HUES48 (cell line): Measurements from ENCODE around the gene PPIL6.
"Not testable (repeated sequence)": the region's sequence is repeated elsewhere in the genome, so short reads cannot be mapped to it uniquely, and the experiment has no call there.

ENCODE experiments used
- H3K27ac ChIP-seq: one replicate; pipeline ENCODE4 v1.7.0; 2013; ENCODE audit warnings: low read depth, low read length, inconsistent platforms
- H3K27me3 ChIP-seq: 2 replicates; pipeline ENCODE4 v1.6.1; 2013; ENCODE audit warnings: mild to moderate bottlenecking, low read length; ENCODE audit not compliant: control insufficient read depth, insufficient read depth
- H3K36me3 ChIP-seq: 2 replicates; pipeline ENCODE4 v1.6.1; 2013; ENCODE audit warnings: low read length; ENCODE audit not compliant: control insufficient read depth, insufficient read depth
- H3K4me1 ChIP-seq: 2 replicates; pipeline ENCODE4 v1.6.1; 2013; ENCODE audit warnings: mild to moderate bottlenecking, low read length; ENCODE audit not compliant: control insufficient read depth, insufficient read depth
- H3K4me3 ChIP-seq: 2 replicates; pipeline ENCODE4 v1.5.1; 2013; ENCODE audit warnings: mild to moderate bottlenecking, low read depth, low read length
- H3K9ac ChIP-seq: 2 replicates; pipeline ENCODE4 v1.6.1; 2013; ENCODE audit warnings: mild to moderate bottlenecking, low read depth, low read length, moderate library complexity
- H3K9me3 ChIP-seq: 2 replicates; pipeline ENCODE4 v1.6.1; 2013; ENCODE audit warnings: low read length; ENCODE audit not compliant: control insufficient read depth, insufficient read depth

Gene PPIL6

GRCh38 chr6:109373331-109373730, 67.1 kb downstream of the PPIL6 start:
- no peak overlapping the region for H3K9ac ChIP-seq
- H3K36me3 ChIP-seq, result peaks cover 98% of the 10 kb centered on the region
- H3K4me3 ChIP-seq, result no peak overlapping the region
- H3K4me1 ChIP-seq, result no peaks in the 10 kb centered on the region
- no peaks in the 10 kb centered on the region for H3K27me3 ChIP-seq
- H3K9me3 ChIP-seq, result no peaks in the 10 kb centered on the region
- no peak overlapping the region for H3K27ac ChIP-seq

- Histone ChIP-seq H3K4me3 (no peak overlapping the region), H3K4me1 (no peaks in the 10 kb centered on the region), H3K9me3 (no peaks in the 10 kb centered on the region), H3K9ac (no peak overlapping the region), H3K36me3 (peaks cover 98% of the 10 kb centered on the region), H3K27me3 (no peaks in the 10 kb centered on the region), H3K27ac (no peak overlapping the region)
Observed at GRCh38 chr6:109372130-109372529, 68.3 kb downstream of the PPIL6 start.

GRCh38 chr6:109370792-109371191, 69.6 kb downstream of the PPIL6 start:
- no peak overlapping the region for H3K4me3 ChIP-seq
- H3K27ac ChIP-seq, result no peak overlapping the region
- no peaks in the 10 kb centered on the region for H3K9me3 ChIP-seq
- H3K36me3 ChIP-seq, result peaks cover 98% of the 10 kb centered on the region
- H3K9ac ChIP-seq, result no peak overlapping the region
- no peaks in the 10 kb centered on the region for H3K4me1 ChIP-seq
- no peaks in the 10 kb centered on the region for H3K27me3 ChIP-seq

- no peaks in the 10 kb centered on the region for H3K4me1 ChIP-seq
- H3K4me3 ChIP-seq, result no peak overlapping the region
- no peak overlapping the region for H3K27ac ChIP-seq
- no peaks in the 10 kb centered on the region for H3K27me3 ChIP-seq
- no peaks in the 10 kb centered on the region for H3K9me3 ChIP-seq
- H3K36me3 ChIP-seq, result peaks cover 97% of the 10 kb centered on the region
- no peak overlapping the region for H3K9ac ChIP-seq
Observed at GRCh38 chr6:109370336-109370735, 70.1 kb downstream of the PPIL6 start.

- Histone ChIP-seq H3K4me3 (no peak overlapping the region), H3K9me3 (no peaks in the 10 kb centered on the region), H3K27me3 (no peaks in the 10 kb centered on the region), H3K36me3 (peaks cover 94% of the 10 kb centered on the region), H3K27ac (no peak overlapping the region), H3K9ac (no peak overlapping the region), H3K4me1 (no peaks in the 10 kb centered on the region)
Observed at GRCh38 chr6:109369728-109370127, 70.7 kb downstream of the PPIL6 start.

GRCh38 chr6:109364382-109365078, 75.9 kb downstream of the PPIL6 start:
- not testable (repeated sequence) for H3K27ac ChIP-seq, H3K4me3 ChIP-seq, H3K4me1 ChIP-seq, H3K9ac ChIP-seq, H3K27me3 ChIP-seq, H3K9me3 ChIP-seq
- H3K36me3 ChIP-seq, result peaks cover 60% of the 10 kb centered on the region

GRCh38 chr6:109363753-109364152, 76.7 kb downstream of the PPIL6 start:
- H3K27ac ChIP-seq, result no peak overlapping the region
- no peaks in the 10 kb centered on the region for H3K4me1 ChIP-seq
- peaks cover 55% of the 10 kb centered on the region for H3K36me3 ChIP-seq
- no peak overlapping the region for H3K4me3 ChIP-seq
- H3K27me3 ChIP-seq, result no peaks in the 10 kb centered on the region
- no peak overlapping the region for H3K9ac ChIP-seq
- H3K9me3 ChIP-seq, result no peaks in the 10 kb centered on the region

GRCh38 chr6:109362102-109362884, 78.1 kb downstream of the PPIL6 start:
- H3K4me1 ChIP-seq, result no peaks in the 10 kb centered on the region
- no peaks in the 10 kb centered on the region for H3K9me3 ChIP-seq
- no peaks in the 10 kb centered on the region for H3K27me3 ChIP-seq
- H3K27ac ChIP-seq, result no peak overlapping the region
- H3K9ac ChIP-seq, result no peak overlapping the region
- H3K36me3 ChIP-seq, result peaks cover 43% of the 10 kb centered on the region
- H3K4me3 ChIP-seq, result no peak overlapping the region

- no peaks in the 10 kb centered on the region for H3K27me3 ChIP-seq
- peaks cover 35% of the 10 kb centered on the region for H3K36me3 ChIP-seq
- 0 out of 2 replicates have a peak, but pooled peaks cover 4% of the 10 kb centered on the region for H3K9me3 ChIP-seq
- H3K4me1 ChIP-seq, result no peaks in the 10 kb centered on the region
- no peak overlapping the region for H3K4me3 ChIP-seq
- no peak overlapping the region for H3K9ac ChIP-seq
- no peak overlapping the region for H3K27ac ChIP-seq
Observed at GRCh38 chr6:109360791-109361190, 79.6 kb downstream of the PPIL6 start.

GRCh38 chr6:109360281-109360680, 80.1 kb downstream of the PPIL6 start:
- H3K27ac ChIP-seq, result no peak overlapping the region
- H3K4me3 ChIP-seq, result no peak overlapping the region
- H3K4me1 ChIP-seq, result no peaks in the 10 kb centered on the region
- no peak overlapping the region for H3K9ac ChIP-seq
- 0 out of 2 replicates have a peak, but pooled peaks cover 4% of the 10 kb centered on the region for H3K9me3 ChIP-seq
- no peaks in the 10 kb centered on the region for H3K27me3 ChIP-seq
- peaks cover 31% of the 10 kb centered on the region for H3K36me3 ChIP-seq

- Histone ChIP-seq H3K4me3 (no peak overlapping the region), H3K36me3 (peaks cover 29% of the 10 kb centered on the region), H3K27ac (no peak overlapping the region), H3K9ac (no peak overlapping the region), H3K4me1 (no peaks in the 10 kb centered on the region), H3K9me3 (0 out of 2 replicates have a peak, but pooled peaks cover 4% of the 10 kb centered on the region), H3K27me3 (no peaks in the 10 kb centered on the region)
Observed at GRCh38 chr6:109359248-109359647, 81.2 kb downstream of the PPIL6 start.
